ENCODE measurements around the gene BTBD7.

GRCh38 chr14:93234798-93235197 lies 98.0 kb downstream of the BTBD7 start:
- no peak for TF ChIP-seq PATZ1 (CRISPR knock-in tag; IDR thresholded peaks at IDR 0.05; ENCODE audit: borderline replicate concordance)
- TF ChIP-seq POU6F1 (CRISPR knock-in tag; IDR thresholded peaks at IDR 0.05; ENCODE audit: borderline replicate concordance, low read depth): no peak
- no peak for TF ChIP-seq RARB (CRISPR knock-in tag; IDR thresholded peaks at IDR 0.05)
- no peak for TF ChIP-seq ZFP30 (CRISPR knock-in tag; IDR thresholded peaks at IDR 0.05)
- no peak for TF ChIP-seq OSR1 (CRISPR knock-in tag; IDR thresholded peaks at IDR 0.05)
- TF ChIP-seq ESRRG (CRISPR knock-in tag; IDR thresholded peaks at IDR 0.05): no peak
- no peak for TF ChIP-seq ZNF8 (CRISPR knock-in tag; IDR thresholded peaks at IDR 0.05)
